GM23248 (cell line): ENCODE results near the gene CDC45. TPM values are rescaled to one million over a fixed set of nuclear protein-coding genes. Genes with fewer than 3 reads are reported as not detected.
A peak's percentile ranks its signal among the peaks of the same experiment; 100 is the strongest.

Source experiments
- DNase-seq: peaks from one replicate; pipeline ENCODE4 v3.0.0-alpha.2; 2015
- H2AFZ ChIP-seq: fragments of 200-600 bp; sonication (generic); 2 replicates; pipeline ENCODE4 v1.6.1; 2016; ENCODE audit warnings: antibody characterized with exemption
- H3F3A ChIP-seq: fragments of 200-600 bp; sonication (generic); 2 replicates; pipeline ENCODE4 v1.6.1; 2016; ENCODE audit warnings: mild to moderate bottlenecking, antibody characterized with exemption, mixed run types; ENCODE audit not compliant: insufficient read depth
- H3K27ac ChIP-seq: fragments of 200-600 bp; sonication (generic); 2 replicates; pipeline ENCODE4 v1.5.1; 2016; ENCODE audit warnings: mild to moderate bottlenecking
- H3K27me3 ChIP-seq: fragments of 200-600 bp; sonication (generic); replicated peaks from 2 replicates; pipeline ENCODE4 v1.6.1; 2016; ENCODE audit warnings: mild to moderate bottlenecking; ENCODE audit not compliant: insufficient read depth
- H3K36me3 ChIP-seq: fragments of 200-600 bp; sonication (generic); 2 replicates; pipeline ENCODE4 v1.6.1; 2016; ENCODE audit warnings: low read depth, mild to moderate bottlenecking
- H3K4me1 ChIP-seq: fragments of 200-600 bp; sonication (generic); 2 replicates; pipeline ENCODE4 v1.6.1; 2016; ENCODE audit warnings: mild to moderate bottlenecking; ENCODE audit not compliant: insufficient read depth
- H3K4me2 ChIP-seq: fragments of 200-600 bp; sonication (generic); one replicate; pipeline ENCODE4 v1.6.1; 2016; ENCODE audit warnings: mild to moderate bottlenecking; ENCODE audit not compliant: unreplicated experiment
- H3K4me3 ChIP-seq: fragments of 200-600 bp; sonication (generic); 2 replicates; pipeline ENCODE4 v1.5.1; 2016; ENCODE audit warnings: mild to moderate bottlenecking
- H3K79me2 ChIP-seq: fragments of 200-600 bp; sonication (generic); 2 replicates; pipeline ENCODE4 v1.6.1; 2016; ENCODE audit warnings: mild to moderate bottlenecking; ENCODE audit not compliant: insufficient read depth
- H3K9ac ChIP-seq: fragments of 200-600 bp; sonication (generic); 2 replicates; pipeline ENCODE4 v1.6.1; 2016; ENCODE audit warnings: mild to moderate bottlenecking
- H3K9me2 ChIP-seq: fragments of 200-600 bp; sonication (generic); 2 replicates; pipeline ENCODE4 v1.6.1; 2016; ENCODE audit warnings: mixed run types, mild to moderate bottlenecking, moderate library complexity; ENCODE audit not compliant: insufficient read depth
- H3K9me3 ChIP-seq: fragments of 200-600 bp; sonication (generic); one replicate; pipeline ENCODE4 v1.6.1; 2017; ENCODE audit warnings: low read depth
- H4K20me1 ChIP-seq: fragments of 200-600 bp; sonication (generic); 2 replicates; pipeline ENCODE4 v1.6.0; 2016; ENCODE audit not compliant: insufficient read depth
- EZH2 ChIP-seq: fragments of 200-600 bp; sonication (generic); IDR thresholded peaks from 2 replicates; pipeline ENCODE4 v1.6.1; 2018; ENCODE audit warnings: antibody characterized with exemption, mild to moderate bottlenecking; ENCODE audit not compliant: insufficient read depth, poor library complexity, severe bottlenecking
- EZH2phosphoT487 ChIP-seq: fragments of 200-600 bp; sonication (generic); IDR thresholded peaks from 2 replicates; pipeline ENCODE4 v1.6.1; 2018; ENCODE audit warnings: antibody characterized with exemption, moderate library complexity, mild to moderate bottlenecking, low read depth; ENCODE audit not compliant: insufficient read depth
- WGBS, 2 experiments: methylation state at CpG; one replicate each; pipeline ENCODE4 v1.1.6; 2015 to 2017; ENCODE audit warnings: low lambda C conversion rate in 2 of 2, low coverage in 1 of 2; ENCODE audit errors: missing lambda C conversion rate in 2 of 2; 5-methylcytosine and 5-hydroxymethylcytosine counted together
- in situ Hi-C: fragments of 300-500 bp; cut with MboI; formaldehyde crosslinking; loops from 2 replicates; pipeline ENCODE4 v1.15.0; 2020
- polyA plus RNA-seq: library from polyadenylated mRNA; unstranded; fragments of >200 nt; fragmentation: Nextera tagmentation; extraction: Ambion mirVana; gene quantifications from 2 replicates; pipeline ENCODE4 v1.2.1, GENCODE V29; 2016
- total RNA-seq: library from RNA; depleted of rRNA; stranded (reverse); fragments of >200 nt; shearing (Covaris generic); gene quantifications from 2 replicates; pipeline ENCODE4 v1.2.3, GENCODE V29; 2014

Gene CDC45
- total and polyA plus RNA-seq, 2 experiments from 2014 or later: 9.5 to 10.1 TPM

DNA sequence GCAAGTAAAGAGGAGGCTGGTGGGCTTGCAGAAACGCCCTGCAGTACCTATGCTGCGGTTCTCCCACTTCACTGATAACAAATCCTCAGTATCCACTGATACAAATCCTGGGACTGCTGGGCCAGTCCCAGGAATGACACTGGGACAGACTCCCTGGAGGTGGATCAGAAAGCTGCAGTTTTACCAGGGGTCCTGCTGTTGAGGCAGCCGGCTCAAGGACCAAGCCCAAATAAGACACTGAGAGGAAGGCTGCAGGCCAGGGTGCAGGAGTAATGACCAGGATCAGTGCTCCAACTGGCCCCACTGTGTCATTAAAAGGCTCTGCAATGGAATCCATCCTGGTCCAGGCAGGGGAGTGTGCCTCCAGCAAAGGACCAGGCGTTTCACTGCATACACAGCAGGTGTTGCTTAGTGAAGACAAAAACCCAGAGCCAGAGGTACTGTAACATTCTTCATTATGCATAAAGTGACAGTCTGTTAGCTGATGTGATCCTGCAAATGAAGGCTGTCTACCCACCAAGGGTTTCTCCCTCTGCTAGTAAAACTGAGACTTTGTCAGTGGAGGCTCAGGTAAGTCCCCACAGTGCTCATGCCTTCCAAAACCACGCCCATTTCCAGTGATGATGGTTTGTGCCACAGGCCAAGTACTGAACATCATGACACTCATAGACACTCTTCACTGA, 30.8 kb upstream of the CDC45 start:
- no peak for TF ChIP-seq EZH2
- TF ChIP-seq EZH2phosphoT487: no peak
- H3F3A ChIP-seq: peaks cover 30% of the 10 kb centered on the region; the same call in 1 of the 2 replicates
- H3K9me2 ChIP-seq: no peaks in the 10 kb centered on the region
- H3K27me3 ChIP-seq: no peaks in the 10 kb centered on the region
- no peak for DNase-seq
- peaks cover 30% of the 10 kb centered on the region for H3K79me2 ChIP-seq
- in situ Hi-C loops: no loop called here
- H3K4me2 ChIP-seq: peak overlapping the region; percentile 77
- no peak overlapping the region for H2AFZ ChIP-seq
- H3K27ac ChIP-seq: 0 out of 2 replicates have a peak overlapping the region, but pooled peaks have one; percentile 70
- H3K4me1 ChIP-seq: peaks cover 3% of the 10 kb centered on the region; the same call in 1 of the 2 replicates
- H4K20me1 ChIP-seq: no peaks in the 10 kb centered on the region
- WGBS, 2 experiments: 98% methylated on average over 5 of the region's 5 CpGs
- H3K36me3 ChIP-seq: 0 out of 2 replicates have a peak, but pooled peaks cover 10% of the 10 kb centered on the region
- H3K9ac ChIP-seq: peak overlapping the region; percentile 83; the same call in 1 of the 2 replicates
- H3K9me3 ChIP-seq: no peaks in the 10 kb centered on the region
- peak overlapping the region; percentile 83; the same call in 1 of the 2 replicates for H3K4me3 ChIP-seq

DNA sequence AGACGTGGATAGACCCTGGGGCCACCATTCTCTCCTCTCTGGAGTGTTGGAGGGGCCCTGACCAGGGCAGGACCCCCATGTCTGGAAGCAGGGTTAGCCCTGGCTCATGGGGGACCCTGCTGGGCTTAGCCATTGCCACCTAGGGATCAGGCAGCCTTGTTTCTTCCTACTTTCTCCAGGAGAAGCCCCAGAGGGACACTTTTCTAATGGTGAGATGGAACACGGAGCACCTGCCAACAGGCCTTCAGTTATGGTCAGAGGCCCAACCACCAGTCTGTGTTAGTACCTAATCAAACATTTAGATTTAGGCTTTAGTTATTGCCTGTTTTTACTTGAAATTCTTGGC, 30.3 kb upstream of the CDC45 start:
- Histone ChIP-seq H3K4me3 (no peak overlapping the region), H2AFZ (no peak overlapping the region), H3K4me1 (peaks cover 3% of the 10 kb centered on the region; the same call in 1 of the 2 replicates), H3K9ac (no peak overlapping the region), H3K9me2 (no peaks in the 10 kb centered on the region), H3F3A (peaks cover 30% of the 10 kb centered on the region; the same call in 1 of the 2 replicates), H3K27me3 (no peaks in the 10 kb centered on the region), H3K36me3 (peaks cover 14% of the 10 kb centered on the region; the same call in 1 of the 2 replicates), H3K4me2 (no peak overlapping the region), H3K79me2 (peaks cover 26% of the 10 kb centered on the region), H4K20me1 (no peaks in the 10 kb centered on the region), H3K27ac (no peak overlapping the region), H3K9me3 (no peaks in the 10 kb centered on the region)
- no peak for DNase-seq
- TF ChIP-seq EZH2: no peak
- no peak for TF ChIP-seq EZH2phosphoT487
- in situ Hi-C loops: no loop called here
- 88 to 94% methylated on average over 2 of the region's 2 CpGs for WGBS, 2 experiments

DNA sequence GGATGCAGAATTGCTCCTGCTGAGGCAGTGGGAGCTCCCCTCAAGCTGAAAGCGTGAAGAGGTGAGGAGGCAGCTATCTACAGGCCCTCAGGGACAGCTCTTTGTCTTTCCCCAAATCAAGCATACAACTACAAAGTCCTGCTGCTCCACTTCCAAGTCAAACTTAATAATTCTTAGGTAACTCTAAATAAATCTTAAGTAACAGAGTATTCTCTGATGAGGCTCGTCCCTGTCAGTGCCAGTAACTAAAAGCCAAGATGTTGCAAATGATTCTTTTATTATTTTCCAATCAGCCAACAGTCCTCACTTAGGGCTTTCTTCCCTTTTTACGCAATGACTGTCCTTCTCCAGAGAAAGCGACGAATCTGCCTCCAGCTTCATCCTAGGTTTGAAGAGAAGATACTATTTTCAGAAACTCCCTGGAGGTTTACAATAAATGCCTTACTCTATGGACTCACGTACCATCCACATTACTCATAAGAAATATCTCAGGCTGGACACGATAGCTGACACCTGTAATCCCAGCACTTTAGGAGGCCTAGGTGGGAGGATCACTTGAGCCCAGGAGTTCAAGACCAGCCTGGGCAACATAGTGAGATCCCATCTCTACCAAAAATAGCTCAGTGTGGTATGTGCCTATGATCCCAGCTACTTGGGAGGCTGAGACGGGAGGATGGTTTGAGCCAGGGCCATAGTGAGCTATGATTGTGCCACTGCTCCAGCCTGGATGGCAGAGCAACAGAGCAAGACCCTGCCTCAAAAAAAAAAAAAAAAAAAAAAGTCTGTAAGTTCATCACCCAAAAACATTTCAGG, 29.2 kb upstream of the CDC45 start:
- Histone ChIP-seq H3K79me2 (peaks cover 16% of the 10 kb centered on the region), H3K27ac (no peak overlapping the region), H2AFZ (no peak overlapping the region), H3K4me3 (no peak overlapping the region), H3F3A (peaks cover 30% of the 10 kb centered on the region; the same call in 1 of the 2 replicates), H3K9me2 (no peaks in the 10 kb centered on the region), H3K9me3 (no peaks in the 10 kb centered on the region), H4K20me1 (no peaks in the 10 kb centered on the region), H3K4me1 (peaks cover 5% of the 10 kb centered on the region), H3K9ac (no peak overlapping the region), H3K4me2 (no peak overlapping the region), H3K27me3 (no peaks in the 10 kb centered on the region), H3K36me3 (peaks cover 26% of the 10 kb centered on the region; the same call in 1 of the 2 replicates)
- no peak for TF ChIP-seq EZH2
- TF ChIP-seq EZH2phosphoT487: no peak
- no peak for DNase-seq
- WGBS, 2 experiments: 84 to 87% methylated on average over 8 of the region's 8 CpGs
- in situ Hi-C loops: no loop called here

DNA sequence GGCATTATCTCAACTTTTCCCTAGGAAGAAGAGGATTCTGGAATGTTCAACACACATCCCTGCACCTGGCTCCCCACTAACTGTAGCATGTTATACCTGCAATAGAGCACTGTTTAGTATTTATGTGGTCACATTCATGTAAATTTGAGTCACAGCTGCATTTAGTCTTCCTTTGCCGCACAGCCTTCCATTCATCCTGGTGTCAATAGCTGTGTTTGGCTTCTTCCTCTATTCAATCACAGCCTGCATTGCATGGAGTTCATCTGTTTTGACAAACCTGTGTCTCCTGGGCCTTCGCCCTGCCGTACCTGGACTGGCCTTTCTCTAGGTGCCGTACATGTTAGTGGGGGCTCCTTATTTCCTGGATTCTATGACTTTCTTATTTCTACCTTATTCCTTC, 28.1 kb upstream of the CDC45 start:
- in situ Hi-C loops: no loop called here
- no peaks in the 10 kb centered on the region for H3K27me3 ChIP-seq
- H3K36me3 ChIP-seq: peaks cover 32% of the 10 kb centered on the region; the same call in 1 of the 2 replicates
- DNase-seq: no peak
- no peaks in the 10 kb centered on the region for H4K20me1 ChIP-seq
- no peak overlapping the region for H3K4me2 ChIP-seq
- H3K9me3 ChIP-seq: no peaks in the 10 kb centered on the region
- H3K4me3 ChIP-seq: no peak overlapping the region
- no peak overlapping the region for H2AFZ ChIP-seq
- peaks cover 10% of the 10 kb centered on the region for H3K4me1 ChIP-seq
- 100% methylated on average over 4 of the region's 4 CpGs for WGBS, 2 experiments
- H3F3A ChIP-seq: peaks cover 30% of the 10 kb centered on the region; the same call in 1 of the 2 replicates
- H3K79me2 ChIP-seq: peaks cover 6% of the 10 kb centered on the region
- no peak overlapping the region for H3K9ac ChIP-seq
- H3K27ac ChIP-seq: no peak overlapping the region
- no peaks in the 10 kb centered on the region for H3K9me2 ChIP-seq
- TF ChIP-seq EZH2phosphoT487 (no peak), EZH2 (no peak)
